ENCODE data around the gene GIGYF2. TPM values are rescaled to one million over a fixed set of nuclear protein-coding genes. Genes with fewer than 3 reads are reported as not detected.

The GIGYF2 gene
- total RNA-seq, 1 donor from 2014 or later = 59.9 TPM

- TF ChIP-seq, protein P1, sequence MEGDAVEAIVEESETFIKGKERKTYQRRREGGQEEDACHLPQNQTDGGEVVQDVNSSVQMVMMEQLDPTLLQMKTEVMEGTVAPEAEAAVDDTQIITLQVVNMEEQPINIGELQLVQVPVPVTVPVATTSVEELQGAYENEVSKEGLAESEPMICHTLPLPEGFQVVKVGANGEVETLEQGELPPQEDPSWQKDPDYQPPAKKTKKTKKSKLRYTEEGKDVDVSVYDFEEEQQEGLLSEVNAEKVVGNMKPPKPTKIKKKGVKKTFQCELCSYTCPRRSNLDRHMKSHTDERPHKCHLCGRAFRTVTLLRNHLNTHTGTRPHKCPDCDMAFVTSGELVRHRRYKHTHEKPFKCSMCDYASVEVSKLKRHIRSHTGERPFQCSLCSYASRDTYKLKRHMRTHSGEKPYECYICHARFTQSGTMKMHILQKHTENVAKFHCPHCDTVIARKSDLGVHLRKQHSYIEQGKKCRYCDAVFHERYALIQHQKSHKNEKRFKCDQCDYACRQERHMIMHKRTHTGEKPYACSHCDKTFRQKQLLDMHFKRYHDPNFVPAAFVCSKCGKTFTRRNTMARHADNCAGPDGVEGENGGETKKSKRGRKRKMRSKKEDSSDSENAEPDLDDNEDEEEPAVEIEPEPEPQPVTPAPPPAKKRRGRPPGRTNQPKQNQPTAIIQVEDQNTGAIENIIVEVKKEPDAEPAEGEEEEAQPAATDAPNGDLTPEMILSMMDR (IDR thresholded peaks at IDR 0.05; ENCODE audit: borderline replicate concordance) = no peak
- Histone ChIP-seq H3K27me3 (ENCODE audit: low read depth) (no peaks in the 10 kb centered on the region), H3K4me1 (peaks cover 14% of the 10 kb centered on the region), H3K9me3 (replicated peaks) (no peaks in the 10 kb centered on the region), H3K4me3 (no peak overlapping the region), H3K36me3 (peaks cover 93% of the 10 kb centered on the region), H3K27ac (replicated peaks) (no peak overlapping the region)
- intact Hi-C loops (cut with micrococcal nuclease) = no loop called here
- no peak for DNase-seq
Measured at GRCh38 chr2:232817756-232818155, 120.6 kb downstream of the GIGYF2 start.

DNA sequence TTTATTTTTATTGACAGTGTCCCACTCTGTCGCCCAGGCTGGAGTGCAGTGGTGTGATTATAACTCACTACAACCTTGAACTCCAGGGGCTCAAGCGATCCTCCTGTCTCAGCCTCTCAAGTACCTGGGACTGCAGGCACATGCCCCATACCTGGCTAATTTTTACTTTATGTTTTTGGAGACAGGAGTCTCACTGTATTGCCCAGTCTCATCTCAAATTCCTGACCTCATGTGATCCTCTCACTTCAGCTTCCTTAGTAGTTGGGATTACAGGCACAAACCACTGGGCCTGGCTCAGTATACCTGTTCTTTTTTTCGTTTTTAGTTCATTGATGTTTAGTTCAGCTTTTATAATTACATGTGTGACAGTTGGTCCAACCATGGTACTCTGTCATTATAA is 132.9 kb downstream of the GIGYF2 start:
- H3K27ac ChIP-seq (replicated peaks) = no peak overlapping the region

DNA sequence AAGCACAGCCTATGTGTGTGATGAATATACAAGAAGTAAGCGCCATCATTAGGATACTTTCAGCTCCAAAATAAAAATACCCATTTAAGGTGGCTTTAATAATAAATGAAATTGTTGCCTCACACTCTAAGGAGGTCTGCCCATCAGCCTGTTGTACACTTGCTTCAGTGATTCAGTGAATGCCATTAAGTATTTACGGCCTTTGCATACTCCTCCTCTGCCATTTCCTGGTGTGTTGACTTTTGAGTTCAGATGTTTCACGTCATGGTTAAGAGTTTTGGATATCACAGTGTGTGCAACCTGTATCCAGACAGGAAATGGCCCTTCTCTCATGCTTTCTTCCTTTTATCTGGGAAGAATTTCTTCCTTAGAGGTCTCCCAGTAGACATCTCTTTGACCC is 134.4 kb downstream of the GIGYF2 start:
- Histone ChIP-seq H3K4me1 (peaks cover 29% of the 10 kb centered on the region), H3K9me3 (replicated peaks) (no peaks in the 10 kb centered on the region), H3K36me3 (peaks cover 68% of the 10 kb centered on the region), H3K4me3 (no peak overlapping the region), H3K27ac (replicated peaks) (no peak overlapping the region), H3K27me3 (ENCODE audit: low read depth) (no peaks in the 10 kb centered on the region)
- TF ChIP-seq, protein P1 (IDR thresholded peaks at IDR 0.05; ENCODE audit: borderline replicate concordance) = no peak
- no peak for DNase-seq
- intact Hi-C loops (cut with micrococcal nuclease) = no loop called here

More for the DNA sequence above, 132.9 kb downstream of the GIGYF2 start:
- Histone ChIP-seq H3K36me3 (peaks cover 71% of the 10 kb centered on the region), H3K4me3 (no peak overlapping the region), H3K4me1 (peaks cover 19% of the 10 kb centered on the region), H3K27me3 (ENCODE audit: low read depth) (no peaks in the 10 kb centered on the region), H3K9me3 (replicated peaks) (no peaks in the 10 kb centered on the region)
- DNase-seq = no peak
- intact Hi-C loops (cut with micrococcal nuclease) = no loop called here
- TF ChIP-seq, protein P1 (IDR thresholded peaks at IDR 0.05; ENCODE audit: borderline replicate concordance) = no peak

- H3K36me3 ChIP-seq = peaks cover 74% of the 10 kb centered on the region
Measured at GRCh38 chr2:232833830-232834229, 136.7 kb downstream of the GIGYF2 start.

GRCh38 chr2:232835687-232836208 is 138.6 kb downstream of the GIGYF2 start:
- H3K27ac ChIP-seq (replicated peaks) = peak overlapping the region; percentile 62
- H3K4me3 ChIP-seq = no peak overlapping the region
- no peak for DNase-seq
- intact Hi-C loops (cut with micrococcal nuclease) = no loop called here
- peaks cover 75% of the 10 kb centered on the region for H3K36me3 ChIP-seq
- no peaks in the 10 kb centered on the region for H3K27me3 ChIP-seq (ENCODE audit: low read depth)
- peaks cover 63% of the 10 kb centered on the region for H3K4me1 ChIP-seq
- no peaks in the 10 kb centered on the region for H3K9me3 ChIP-seq (replicated peaks)
- TF ChIP-seq, protein P1 (IDR thresholded peaks at IDR 0.05; ENCODE audit: borderline replicate concordance) = no peak

More at GRCh38 chr2:232833830-232834229, 136.7 kb downstream of the GIGYF2 start:
- no peak overlapping the region for H3K4me3 ChIP-seq
- no peaks in the 10 kb centered on the region for H3K9me3 ChIP-seq (replicated peaks)
- TF ChIP-seq, protein P1 (IDR thresholded peaks at IDR 0.05; ENCODE audit: borderline replicate concordance) = no peak
- intact Hi-C loops (cut with micrococcal nuclease) = no loop called here
- H3K27me3 ChIP-seq (ENCODE audit: low read depth) = no peaks in the 10 kb centered on the region
- no peak for DNase-seq
- H3K4me1 ChIP-seq = peaks cover 48% of the 10 kb centered on the region
- no peak overlapping the region for H3K27ac ChIP-seq (replicated peaks)
